GM12892 (cell line): ENCODE results near the gene SYNDIG1.

ENCODE experiments used
- DNase-seq: peaks from one replicate; pipeline ENCODE4 v3.0.0; 2011; ENCODE audit not compliant: insufficient read length
- FAIRE-seq: peaks from 2 replicates; lab custom pipeline; 2011; peaks lifted over from hg19 to GRCh38; lab: Jason Lieb, UNC
- POLR2A ChIP-seq: IDR thresholded peaks from 2 replicates; pipeline ENCODE4 v1.6.1; 2011; ENCODE audit warnings: low read depth, low read length, control low read depth
- POLR2AphosphoS5 ChIP-seq: IDR thresholded peaks from 2 replicates; pipeline ENCODE4 v1.6.1; 2011; ENCODE audit warnings: low read depth, low read length, control low read depth
- TAF1 ChIP-seq: IDR thresholded peaks from 2 replicates; pipeline ENCODE4 v1.6.1; 2011; ENCODE audit warnings: low read depth, mild to moderate bottlenecking, control low read depth, low read length, borderline replicate concordance

The SYNDIG1 gene

DNA sequence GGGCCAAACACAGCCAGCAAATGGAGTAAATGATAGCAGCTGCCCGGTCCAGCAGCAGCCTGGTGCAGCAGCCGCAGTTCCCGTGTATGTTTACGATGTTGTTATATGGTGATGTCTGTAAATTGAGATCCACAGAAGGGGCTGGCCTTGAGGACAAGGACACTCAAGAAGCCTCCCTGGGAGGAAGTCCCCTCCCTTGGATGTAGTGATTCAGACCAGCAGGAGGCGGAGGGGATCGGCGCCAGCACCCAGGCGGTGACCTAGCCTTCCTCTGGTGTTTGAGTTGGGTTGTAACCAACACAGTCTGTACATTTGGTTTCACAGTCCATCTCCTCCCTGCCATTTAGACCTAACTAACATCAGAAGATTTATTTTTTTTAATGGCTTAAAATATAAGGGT, 187.8 kb downstream of the SYNDIG1 start:
- no peak for FAIRE-seq
- no peak for DNase-seq
- TF ChIP-seq POLR2AphosphoS5 (no peak), POLR2A (no peak), TAF1 (no peak)

GRCh38 chr20:24657878-24658620, 188.6 kb downstream of the SYNDIG1 start:
- DNase-seq, result no peak
- TF ChIP-seq POLR2A (no peak), TAF1 (no peak), POLR2AphosphoS5 (no peak)
- FAIRE-seq, result no peak

DNA sequence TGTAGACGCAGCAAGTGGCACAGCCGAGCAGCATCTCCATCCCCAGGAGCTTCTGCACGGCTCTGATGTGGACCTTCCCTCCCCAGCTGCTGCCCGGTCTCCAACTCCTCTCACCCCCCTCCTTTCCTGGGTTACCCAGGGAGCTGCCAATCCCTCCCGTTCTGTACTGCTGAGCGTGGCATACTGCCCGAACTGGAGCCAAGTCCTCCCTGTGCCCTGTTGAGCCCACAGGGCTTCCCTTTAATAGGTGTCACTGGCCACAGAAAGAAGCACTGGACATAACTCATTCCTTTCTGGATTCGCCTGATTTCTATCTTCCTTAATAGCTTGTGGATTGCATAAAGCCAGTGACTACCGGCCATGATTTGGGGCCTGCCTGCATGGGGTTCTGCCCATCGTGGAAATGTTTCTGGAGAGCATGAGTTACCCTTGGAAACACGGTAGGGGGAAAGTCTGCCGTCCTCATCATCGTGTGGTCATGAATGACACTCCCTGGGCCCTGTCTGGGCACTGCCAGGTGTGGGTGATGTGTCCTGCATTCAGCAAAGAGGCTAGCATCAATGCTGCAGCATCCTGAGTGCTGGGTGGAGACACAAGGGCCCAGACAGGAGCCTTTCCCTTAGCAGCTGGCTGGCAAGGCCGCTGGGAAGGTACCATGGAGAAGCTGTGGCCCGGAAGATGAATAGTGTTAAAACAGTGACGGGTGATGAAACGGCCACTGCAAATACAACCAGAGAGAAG, 189.7 kb downstream of the SYNDIG1 start:
- DNase-seq (no peak), FAIRE-seq (no peak)
- TF ChIP-seq POLR2AphosphoS5 (no peak), TAF1 (no peak), POLR2A (no peak)

DNA sequence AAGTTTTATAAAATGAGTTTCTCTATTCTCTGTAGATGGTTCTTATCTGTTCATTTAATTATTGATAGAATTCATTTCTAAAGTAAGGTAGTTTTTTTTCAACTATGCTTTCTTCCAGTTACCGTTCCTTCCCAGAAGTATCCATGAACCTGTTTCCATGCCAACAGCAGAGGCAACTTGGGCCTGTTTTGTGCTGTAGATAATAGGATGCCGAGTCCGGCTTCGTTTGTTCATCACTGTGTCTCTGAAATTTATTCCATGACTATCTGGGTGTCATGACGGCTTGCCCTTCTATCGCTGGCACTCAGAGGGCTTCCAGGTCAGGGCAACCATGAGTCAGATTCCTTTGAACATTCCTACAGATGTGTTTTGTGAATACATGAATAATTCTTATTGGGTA, 190.4 kb downstream of the SYNDIG1 start:
- TF ChIP-seq POLR2AphosphoS5 (no peak), POLR2A (no peak), TAF1 (no peak)
- FAIRE-seq, result no peak
- no peak for DNase-seq

DNA sequence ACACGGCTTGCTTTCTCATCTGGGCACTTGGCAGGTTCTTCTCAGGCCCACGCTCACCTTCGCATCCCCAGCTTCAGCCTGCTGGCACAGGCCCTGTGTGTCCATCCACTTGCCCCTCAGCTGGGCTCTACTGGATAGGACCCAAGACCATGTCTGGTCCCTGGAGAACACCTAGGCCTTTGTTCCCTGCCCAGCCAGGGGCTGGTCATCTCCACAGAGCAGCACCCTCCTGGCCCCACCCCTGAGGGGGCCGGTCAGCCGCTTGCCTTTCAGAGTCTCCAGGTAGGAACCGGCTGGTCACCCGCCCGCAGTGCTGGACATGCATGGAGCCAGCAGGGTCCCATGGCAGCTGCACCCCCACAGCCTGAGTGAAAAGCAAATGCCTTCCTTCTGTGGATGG, 191.2 kb downstream of the SYNDIG1 start:
- TF ChIP-seq POLR2AphosphoS5, result no peak
- no peak for TF ChIP-seq TAF1
- no peak for TF ChIP-seq POLR2A
- FAIRE-seq (no peak), DNase-seq (no peak)

- DNase-seq, result no peak
- FAIRE-seq, result no peak
- no peak for TF ChIP-seq POLR2A
- TF ChIP-seq POLR2AphosphoS5, result no peak
- TF ChIP-seq TAF1, result no peak
These were observed 191.8 kb downstream of the SYNDIG1 start for GRCh38 chr20:24661255-24661654.

- FAIRE-seq (no peak), DNase-seq (no peak)
- TF ChIP-seq POLR2AphosphoS5, result no peak
- no peak for TF ChIP-seq TAF1
- TF ChIP-seq POLR2A, result no peak
These were observed 192.9 kb downstream of the SYNDIG1 start for GRCh38 chr20:24662322-24662721.

DNA sequence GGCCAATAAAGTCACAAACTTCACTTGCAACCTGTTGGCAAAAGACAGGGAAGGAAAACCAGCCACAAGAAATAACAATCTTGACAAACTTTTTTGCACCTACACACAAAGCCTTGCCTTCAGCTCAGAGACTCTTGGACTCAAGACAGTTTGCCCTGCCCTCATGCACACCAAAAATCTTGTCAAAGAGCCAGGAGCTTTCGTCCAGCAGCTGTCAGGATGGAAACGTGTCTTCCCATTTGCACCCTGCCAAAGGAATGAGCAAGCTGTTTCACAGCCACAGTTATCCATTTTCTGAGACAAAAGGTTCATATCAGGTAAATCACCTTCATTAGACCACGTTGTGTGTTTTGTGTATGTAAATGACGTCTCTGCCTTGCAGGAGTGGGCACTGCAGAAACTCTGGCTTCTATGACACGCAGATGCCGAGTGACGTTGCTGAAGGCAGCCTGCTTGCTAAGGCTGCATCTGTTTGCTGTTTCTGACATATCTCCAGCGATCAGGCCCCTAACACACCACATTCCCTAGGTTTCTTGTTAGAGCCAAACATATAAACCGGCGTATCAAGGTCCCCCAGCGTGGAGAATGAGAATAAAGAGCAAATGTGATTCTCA, 193.4 kb downstream of the SYNDIG1 start:
- TF ChIP-seq POLR2AphosphoS5 (no peak), POLR2A (no peak), TAF1 (no peak)
- DNase-seq (no peak), FAIRE-seq (no peak)

DNA sequence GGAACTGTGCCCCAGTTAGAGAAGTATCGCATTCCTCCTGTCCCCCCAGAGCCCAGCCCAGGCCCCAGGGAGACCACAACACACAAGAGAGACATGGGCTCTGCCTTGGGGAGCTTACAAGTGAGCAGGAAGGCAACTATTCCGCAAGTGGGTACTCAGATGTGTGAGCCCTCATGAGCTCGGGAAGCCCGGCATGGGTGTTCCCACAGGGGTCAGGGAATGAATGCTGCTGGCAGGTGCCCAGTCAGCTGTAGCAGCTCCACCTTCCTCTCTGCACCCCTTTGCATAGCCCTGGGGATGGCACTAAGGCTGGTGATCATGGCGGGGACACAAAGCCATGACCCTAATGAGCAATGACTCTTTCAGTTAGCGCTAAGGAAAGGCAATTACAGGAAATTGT, 194.1 kb downstream of the SYNDIG1 start:
- DNase-seq, result no peak
- FAIRE-seq, result no peak
- TF ChIP-seq TAF1, result no peak

- no peak for DNase-seq
- no peak for TF ChIP-seq POLR2AphosphoS5
- no peak for TF ChIP-seq TAF1
- TF ChIP-seq POLR2A, result no peak
- FAIRE-seq, result no peak
These were observed 195.0 kb downstream of the SYNDIG1 start for GRCh38 chr20:24664266-24664986.

- no peak for DNase-seq
- TF ChIP-seq TAF1, result no peak
- TF ChIP-seq POLR2AphosphoS5, result no peak
- TF ChIP-seq POLR2A, result no peak
- FAIRE-seq, result no peak
These were observed 195.8 kb downstream of the SYNDIG1 start for GRCh38 chr20:24665196-24665595.

GRCh38 chr20:24665741-24666191, 196.3 kb downstream of the SYNDIG1 start:
- no peak for FAIRE-seq
- DNase-seq, result no peak
- TF ChIP-seq POLR2A, result no peak
- no peak for TF ChIP-seq TAF1
- TF ChIP-seq POLR2AphosphoS5, result no peak
